ENCODE results near the gene CPS1. TPM values are rescaled to one million over a fixed set of nuclear protein-coding genes. Genes with fewer than 3 reads are reported as not detected.

CPS1 gene
- total and polyA plus RNA-seq, 10 donors = 0.30 to 8.1 (median 3.2) TPM

DNA sequence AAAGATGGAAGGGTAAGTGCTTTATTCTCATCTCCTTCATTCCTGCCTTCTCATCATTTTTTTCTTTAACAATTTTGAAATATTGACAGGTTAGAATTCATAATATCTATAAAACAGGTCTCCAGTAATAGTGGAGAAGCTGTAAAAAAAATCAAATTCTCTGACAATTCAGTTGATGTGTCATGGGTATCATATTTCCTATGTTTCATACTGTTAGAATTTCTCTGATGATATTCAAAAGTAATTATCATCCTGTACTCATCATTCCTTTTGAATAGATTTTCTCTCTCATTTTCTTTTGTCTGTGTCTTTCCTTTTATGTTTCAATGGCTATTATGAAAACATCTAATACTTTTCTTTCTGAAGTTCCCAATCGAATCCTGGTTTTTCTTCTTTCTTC is 97.7 kb downstream of the CPS1 start:
- no peaks in the 10 kb centered on the region for H3K36me3 ChIP-seq
- H3K4me1 ChIP-seq = no peaks in the 10 kb centered on the region
- no peak overlapping the region for H3K27ac ChIP-seq
- no peak overlapping the region for H3K4me3 ChIP-seq
- H3K9me3 ChIP-seq = peaks cover 0 to under 1% (median 0%) of the 10 kb centered on the region in 8 donors
- DNase-seq = no peak
- 62 to 85% (median 78%) methylated on average over 1 of the region's 1 CpG for whole genome bisulfite sequencing, 5 donors
- TF ChIP-seq POLR2A (IDR thresholded peaks at IDR 0.05) = no peak
- TF ChIP-seq, protein P1, sequence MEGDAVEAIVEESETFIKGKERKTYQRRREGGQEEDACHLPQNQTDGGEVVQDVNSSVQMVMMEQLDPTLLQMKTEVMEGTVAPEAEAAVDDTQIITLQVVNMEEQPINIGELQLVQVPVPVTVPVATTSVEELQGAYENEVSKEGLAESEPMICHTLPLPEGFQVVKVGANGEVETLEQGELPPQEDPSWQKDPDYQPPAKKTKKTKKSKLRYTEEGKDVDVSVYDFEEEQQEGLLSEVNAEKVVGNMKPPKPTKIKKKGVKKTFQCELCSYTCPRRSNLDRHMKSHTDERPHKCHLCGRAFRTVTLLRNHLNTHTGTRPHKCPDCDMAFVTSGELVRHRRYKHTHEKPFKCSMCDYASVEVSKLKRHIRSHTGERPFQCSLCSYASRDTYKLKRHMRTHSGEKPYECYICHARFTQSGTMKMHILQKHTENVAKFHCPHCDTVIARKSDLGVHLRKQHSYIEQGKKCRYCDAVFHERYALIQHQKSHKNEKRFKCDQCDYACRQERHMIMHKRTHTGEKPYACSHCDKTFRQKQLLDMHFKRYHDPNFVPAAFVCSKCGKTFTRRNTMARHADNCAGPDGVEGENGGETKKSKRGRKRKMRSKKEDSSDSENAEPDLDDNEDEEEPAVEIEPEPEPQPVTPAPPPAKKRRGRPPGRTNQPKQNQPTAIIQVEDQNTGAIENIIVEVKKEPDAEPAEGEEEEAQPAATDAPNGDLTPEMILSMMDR (IDR thresholded peaks at IDR 0.05 in 8 of 11, conservative IDR thresholded peaks at IDR 0.05 in 3 of 11) = no peak
- TF ChIP-seq POLR2AphosphoS5 (IDR thresholded peaks at IDR 0.05) = no peak
- intact Hi-C loops (cut with DNase I; ENCODE audit: low total_unique reads) = no loop called here
- no peaks in the 10 kb centered on the region for H3K27me3 ChIP-seq (replicated peaks in 1 of 7)

GRCh38 chr2:210655229-210655975 is 99.0 kb downstream of the CPS1 start:
- DNase-seq = no peak
- Histone ChIP-seq H3K36me3 (no peaks in the 10 kb centered on the region), H3K9me3 (peaks cover 0 to 14% (median 1%) of the 10 kb centered on the region in 8 donors), H3K4me3 (no peak overlapping the region), H3K27me3 (replicated peaks in 1 of 7) (no peaks in the 10 kb centered on the region), H3K27ac (no peak overlapping the region), H3K4me1 (no peaks in the 10 kb centered on the region)
- intact Hi-C loops (cut with DNase I; ENCODE audit: low total_unique reads) = no loop called here
- TF ChIP-seq, protein P1 (IDR thresholded peaks at IDR 0.05 in 8 of 11, conservative IDR thresholded peaks at IDR 0.05 in 3 of 11) = no peak
- TF ChIP-seq POLR2A (IDR thresholded peaks at IDR 0.05) (no peak), POLR2AphosphoS5 (IDR thresholded peaks at IDR 0.05) (no peak)
- 38 to 60% (median 44%) methylated on average over 3 of the region's 3 CpGs for WGBS, 5 donors

- TF ChIP-seq POLR2AphosphoS5 (IDR thresholded peaks at IDR 0.05) (no peak), POLR2A (IDR thresholded peaks at IDR 0.05) (no peak)
- TF ChIP-seq, protein P1 (IDR thresholded peaks at IDR 0.05 in 8 of 11, conservative IDR thresholded peaks at IDR 0.05 in 3 of 11) = no peak
- Histone ChIP-seq H3K4me3 (no peak overlapping the region), H3K36me3 (peaks cover 0 to 3% (median 0%) of the 10 kb centered on the region in 6 donors), H3K9me3 (peaks cover 0 to 18% (median 12%) of the 10 kb centered on the region in 8 donors), H3K4me1 (no peaks in the 10 kb centered on the region), H3K27me3 (replicated peaks in 1 of 7) (no peaks in the 10 kb centered on the region), H3K27ac (no peak overlapping the region)
- 48 to 78% (median 63%) methylated on average over 1 of the region's 1 CpG for WGBS, 5 donors
- intact Hi-C loops (cut with DNase I; ENCODE audit: low total_unique reads) = no loop called here
- DNase-seq = no peak
These were observed 101.5 kb downstream of the CPS1 start for GRCh38 chr2:210657874-210658273.

GRCh38 chr2:210660751-210661150 is 104.4 kb downstream of the CPS1 start:
- no peak overlapping the region for H3K27ac ChIP-seq
- no peaks in the 10 kb centered on the region for H3K27me3 ChIP-seq (replicated peaks in 1 of 7)
- no peak for DNase-seq
- no peaks in the 10 kb centered on the region for H3K4me1 ChIP-seq
- TF ChIP-seq, protein P1 (IDR thresholded peaks at IDR 0.05 in 8 of 11, conservative IDR thresholded peaks at IDR 0.05 in 3 of 11) = no peak
- no peak for TF ChIP-seq POLR2A (IDR thresholded peaks at IDR 0.05)
- TF ChIP-seq POLR2AphosphoS5 (IDR thresholded peaks at IDR 0.05) = no peak
- intact Hi-C loops (cut with DNase I; ENCODE audit: low total_unique reads) = no loop called here
- H3K4me3 ChIP-seq = no peak overlapping the region
- peaks cover 0 to 18% (median 12%) of the 10 kb centered on the region in 8 donors for H3K9me3 ChIP-seq
- peaks cover 0 to 3% (median 0%) of the 10 kb centered on the region in 6 donors for H3K36me3 ChIP-seq
